Measurements from ENCODE around the gene MUC15.

Gene MUC15

DNA sequence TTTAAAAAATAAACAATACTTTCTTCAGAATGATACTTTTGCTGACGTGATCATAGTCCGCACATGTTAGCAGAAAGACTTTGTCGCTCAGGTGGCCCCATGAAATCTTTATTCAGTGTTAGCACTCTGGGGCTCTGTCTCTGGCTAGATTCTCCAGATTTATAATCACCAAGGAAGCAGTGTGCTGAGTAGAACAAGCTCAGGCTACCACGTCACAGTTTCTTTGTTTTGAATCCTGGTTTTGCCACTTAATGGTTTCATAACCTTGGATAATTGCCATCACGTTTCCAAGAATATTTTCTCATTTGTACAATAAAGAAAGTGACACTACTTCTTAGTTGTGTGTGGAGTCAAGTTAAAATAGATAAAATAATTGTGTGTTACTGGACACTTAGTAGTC lies 3.9 kb upstream of the MUC15 start:
- TF ChIP-seq, protein P1, sequence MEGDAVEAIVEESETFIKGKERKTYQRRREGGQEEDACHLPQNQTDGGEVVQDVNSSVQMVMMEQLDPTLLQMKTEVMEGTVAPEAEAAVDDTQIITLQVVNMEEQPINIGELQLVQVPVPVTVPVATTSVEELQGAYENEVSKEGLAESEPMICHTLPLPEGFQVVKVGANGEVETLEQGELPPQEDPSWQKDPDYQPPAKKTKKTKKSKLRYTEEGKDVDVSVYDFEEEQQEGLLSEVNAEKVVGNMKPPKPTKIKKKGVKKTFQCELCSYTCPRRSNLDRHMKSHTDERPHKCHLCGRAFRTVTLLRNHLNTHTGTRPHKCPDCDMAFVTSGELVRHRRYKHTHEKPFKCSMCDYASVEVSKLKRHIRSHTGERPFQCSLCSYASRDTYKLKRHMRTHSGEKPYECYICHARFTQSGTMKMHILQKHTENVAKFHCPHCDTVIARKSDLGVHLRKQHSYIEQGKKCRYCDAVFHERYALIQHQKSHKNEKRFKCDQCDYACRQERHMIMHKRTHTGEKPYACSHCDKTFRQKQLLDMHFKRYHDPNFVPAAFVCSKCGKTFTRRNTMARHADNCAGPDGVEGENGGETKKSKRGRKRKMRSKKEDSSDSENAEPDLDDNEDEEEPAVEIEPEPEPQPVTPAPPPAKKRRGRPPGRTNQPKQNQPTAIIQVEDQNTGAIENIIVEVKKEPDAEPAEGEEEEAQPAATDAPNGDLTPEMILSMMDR (IDR thresholded peaks at IDR 0.05; ENCODE audit: borderline replicate concordance, control extremely low read depth, extremely low read depth, insufficient read depth, missing control alignments), result no peak
- in situ Hi-C loops (cut with MboI; ENCODE audit: low sequenced_read_pairs, unreplicated experiment), result no loop called here
- DNase-seq (ENCODE audit: low spot score), result no peak

- in situ Hi-C loops (cut with MboI; ENCODE audit: low sequenced_read_pairs, unreplicated experiment), result no loop called here
- TF ChIP-seq, protein P1 (IDR thresholded peaks at IDR 0.05; ENCODE audit: borderline replicate concordance, control extremely low read depth, extremely low read depth, insufficient read depth, missing control alignments), result no peak
- DNase-seq (ENCODE audit: low spot score), result no peak
Observed at GRCh38 chr11:26573896-26574295, 1.8 kb upstream of the MUC15 start.

- no peak for DNase-seq (ENCODE audit: low spot score)
- TF ChIP-seq, protein P1 (IDR thresholded peaks at IDR 0.05; ENCODE audit: borderline replicate concordance, control extremely low read depth, extremely low read depth, insufficient read depth, missing control alignments), result no peak
- in situ Hi-C loops (cut with MboI; ENCODE audit: low sequenced_read_pairs, unreplicated experiment), result no loop called here
Observed at GRCh38 chr11:26572770-26573402, 823 bp upstream of the MUC15 start.

DNA sequence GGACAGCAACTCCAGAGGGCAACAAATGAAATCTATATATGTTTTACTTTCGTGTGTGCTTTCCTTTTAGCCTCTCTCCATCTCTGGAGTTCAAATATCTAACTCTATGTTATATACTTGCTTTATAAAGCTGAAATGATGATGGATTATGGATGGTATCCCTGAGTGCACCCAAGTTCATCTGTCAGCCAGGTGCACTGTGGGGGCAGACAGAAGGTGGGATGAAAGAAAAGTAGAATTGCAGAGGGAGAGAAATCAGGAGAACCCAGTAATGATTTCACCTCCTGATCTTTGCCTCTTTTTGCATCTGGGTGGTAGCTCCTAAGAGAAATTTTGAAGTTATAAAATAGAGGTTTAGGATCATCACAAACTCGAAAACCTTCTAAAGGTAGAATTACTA lies 2.4 kb downstream of the MUC15 start:
- no peak for DNase-seq (ENCODE audit: low spot score)
- in situ Hi-C loops (cut with MboI; ENCODE audit: low sequenced_read_pairs, unreplicated experiment), result no loop called here
- TF ChIP-seq, protein P1 (IDR thresholded peaks at IDR 0.05; ENCODE audit: borderline replicate concordance, control extremely low read depth, extremely low read depth, insufficient read depth, missing control alignments), result no peak

DNA sequence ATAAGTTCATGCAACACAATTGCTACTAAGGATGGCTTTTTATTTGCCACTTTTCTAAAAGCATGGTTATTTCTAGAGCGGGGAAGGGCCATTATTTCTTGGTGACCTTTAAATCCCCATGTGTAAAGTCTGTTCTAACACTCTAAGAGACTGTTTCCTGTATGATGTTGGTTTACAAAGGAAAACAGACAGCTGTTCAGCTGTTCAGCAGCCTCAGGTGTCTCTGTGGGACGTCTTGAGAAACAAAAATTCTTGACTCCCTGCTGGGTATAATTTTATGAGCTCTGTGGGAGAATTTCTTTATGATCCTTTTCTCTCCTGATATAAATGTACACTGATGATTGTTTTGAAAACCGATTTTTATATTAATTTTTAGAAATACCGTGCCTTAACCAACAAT lies 13.9 kb downstream of the MUC15 start:
- DNase-seq (ENCODE audit: low spot score), result no peak
- in situ Hi-C loops (cut with MboI; ENCODE audit: low sequenced_read_pairs, unreplicated experiment), result no loop called here
- TF ChIP-seq, protein P1 (IDR thresholded peaks at IDR 0.05; ENCODE audit: borderline replicate concordance, control extremely low read depth, extremely low read depth, insufficient read depth, missing control alignments), result no peak

GRCh38 chr11:26557666-26558065 lies 14.4 kb downstream of the MUC15 start:
- DNase-seq (ENCODE audit: low spot score), result no peak
- in situ Hi-C loops (cut with MboI; ENCODE audit: low sequenced_read_pairs, unreplicated experiment), result no loop called here
- TF ChIP-seq, protein P1 (IDR thresholded peaks at IDR 0.05; ENCODE audit: borderline replicate concordance, control extremely low read depth, extremely low read depth, insufficient read depth, missing control alignments), result no peak
